Measurements from ENCODE around the gene TTC34.

The TTC34 gene

DNA sequence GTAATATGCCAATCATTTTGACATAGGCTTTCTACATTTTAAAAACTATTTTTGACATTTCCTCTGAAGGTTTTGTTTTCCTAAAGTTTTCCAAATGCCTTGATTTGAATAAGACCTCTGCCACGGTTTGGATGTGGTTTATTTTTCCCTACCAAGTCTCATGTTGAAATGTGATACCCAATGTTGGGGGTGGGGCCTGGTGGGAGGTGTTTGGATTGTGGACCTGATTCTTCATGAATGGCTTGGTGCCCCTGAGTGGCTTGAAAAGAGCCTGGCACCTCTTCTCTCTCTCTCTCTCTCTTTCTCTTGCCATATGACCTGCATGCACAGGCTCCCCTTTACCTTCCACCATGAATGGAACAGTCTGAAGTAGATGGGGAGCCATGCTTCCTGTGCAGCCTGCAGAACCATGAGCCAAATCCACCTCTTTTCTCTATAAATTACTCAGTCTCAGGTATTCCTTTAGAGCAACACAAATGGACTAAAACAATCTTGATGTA is 183.5 kb downstream of the TTC34 start:
- H2BK12ac ChIP-seq (ENCODE audit: low read length in 2 of 2) = no peak overlapping the region
- H3K4me2 ChIP-seq (ENCODE audit: low read length, poor library complexity, severe bottlenecking) = no peak overlapping the region
- no peaks in the 10 kb centered on the region for H3K36me3 ChIP-seq (ENCODE audit: control insufficient read depth in 1 of 2, insufficient read depth in 2 of 2, low read depth in 1 of 2, low read length in 2 of 2)
- H3K18ac ChIP-seq (ENCODE audit: low read depth in 1 of 2, low read length in 2 of 2) = no peak overlapping the region
- H3K4me3 ChIP-seq (ENCODE audit: insufficient read depth in 1 of 2, low read depth in 1 of 2, low read length in 2 of 2) = no peak overlapping the region
- no peaks in the 10 kb centered on the region for H3K4me1 ChIP-seq (ENCODE audit: control insufficient read depth, insufficient read depth, low read depth, low read length)
- no peaks in the 10 kb centered on the region for H3K79me1 ChIP-seq (replicated peaks; ENCODE audit: low read length, poor library complexity, severe bottlenecking)
- no peak for DNase-seq
- no peak overlapping the region for H2BK120ac ChIP-seq (ENCODE audit: low read depth, low read length)
- no peak overlapping the region for H2AFZ ChIP-seq (ENCODE audit: low read depth, low read length)
- H2AK5ac ChIP-seq (ENCODE audit: low read length, severe bottlenecking) = no peak overlapping the region
- no peak overlapping the region for H3K14ac ChIP-seq (ENCODE audit: low read length in 2 of 2)
- no peak overlapping the region for H3K9ac ChIP-seq (ENCODE audit: low read length)
- H3K4ac ChIP-seq (ENCODE audit: low read depth in 1 of 2, low read length in 2 of 2) = no peak overlapping the region
- H2BK5ac ChIP-seq (ENCODE audit: low read depth, low read length, poor library complexity, severe bottlenecking) = no peak overlapping the region
- WGBS = 91% methylated on average over 1 of the region's 1 CpG
- H3K9me3 ChIP-seq (ENCODE audit: control insufficient read depth, low read length) = peaks cover 10% of the 10 kb centered on the region
- H3K23ac ChIP-seq (ENCODE audit: low read length in 2 of 2) = no peak overlapping the region
- H4K8ac ChIP-seq (ENCODE audit: low read length) = no peak overlapping the region
- H3K27me3 ChIP-seq (ENCODE audit: control insufficient read depth in 1 of 2, insufficient read depth in 1 of 2, low read length in 2 of 2) = peaks cover 5 to 9% of the 10 kb centered on the region in 2 experiments
- H4K91ac ChIP-seq (ENCODE audit: low read length) = no peak overlapping the region
- no peak overlapping the region for H2BK15ac ChIP-seq (ENCODE audit: low read depth, poor library complexity, severe bottlenecking)
- H3K27ac ChIP-seq (ENCODE audit: low read length, poor library complexity, severe bottlenecking) = no peak overlapping the region

DNA sequence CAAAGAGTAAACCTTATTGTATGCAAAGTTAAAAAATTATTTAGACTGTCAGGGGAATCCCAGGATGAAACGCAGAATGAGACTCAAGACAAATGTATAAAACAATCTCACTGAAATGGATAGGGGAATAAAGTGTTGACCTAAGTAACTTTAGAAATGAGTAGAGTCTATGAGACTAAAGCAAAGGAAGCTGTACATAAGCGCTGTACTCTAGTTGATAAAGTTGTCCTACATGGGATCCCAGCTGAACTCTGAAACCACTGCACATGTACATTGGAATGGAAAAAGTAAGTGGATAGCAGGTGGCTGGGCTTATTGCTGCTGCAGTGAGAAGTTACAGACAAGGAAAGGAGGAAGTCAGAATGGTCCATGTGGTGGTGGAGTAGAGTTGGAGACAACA is 187.3 kb downstream of the TTC34 start:
- Histone ChIP-seq H2AFZ (ENCODE audit: low read depth, low read length) (no peak overlapping the region), H4K91ac (ENCODE audit: low read length) (no peak overlapping the region), H3K9ac (ENCODE audit: low read length) (no peak overlapping the region), H2AK5ac (ENCODE audit: low read length, severe bottlenecking) (no peak overlapping the region), H3K4me3 (ENCODE audit: insufficient read depth in 1 of 2, low read depth in 1 of 2, low read length in 2 of 2) (no peak overlapping the region), H2BK15ac (ENCODE audit: low read depth, poor library complexity, severe bottlenecking) (no peak overlapping the region), H3K4ac (ENCODE audit: low read depth in 1 of 2, low read length in 2 of 2) (no peak overlapping the region), H3K27ac (ENCODE audit: low read length, poor library complexity, severe bottlenecking) (no peak overlapping the region), H3K27me3 (ENCODE audit: control insufficient read depth in 1 of 2, insufficient read depth in 1 of 2, low read length in 2 of 2) (peaks cover 4 to 28% of the 10 kb centered on the region in 2 experiments), H3K4me2 (ENCODE audit: low read length, poor library complexity, severe bottlenecking) (no peak overlapping the region), H3K14ac (ENCODE audit: low read length in 2 of 2) (no peak overlapping the region), H3K4me1 (ENCODE audit: control insufficient read depth, insufficient read depth, low read depth, low read length) (peaks cover 3% of the 10 kb centered on the region), H3K79me1 (replicated peaks; ENCODE audit: low read length, poor library complexity, severe bottlenecking) (no peaks in the 10 kb centered on the region), H3K9me3 (ENCODE audit: control insufficient read depth, low read length) (peaks cover 6% of the 10 kb centered on the region), H3K23ac (ENCODE audit: low read length in 2 of 2) (no peak overlapping the region), H4K8ac (ENCODE audit: low read length) (no peak overlapping the region), H3K36me3 (ENCODE audit: control insufficient read depth in 1 of 2, insufficient read depth in 2 of 2, low read depth in 1 of 2, low read length in 2 of 2) (no peaks in the 10 kb centered on the region), H3K18ac (ENCODE audit: low read depth in 1 of 2, low read length in 2 of 2) (no peak overlapping the region), H2BK5ac (ENCODE audit: low read depth, low read length, poor library complexity, severe bottlenecking) (no peak overlapping the region), H2BK120ac (ENCODE audit: low read depth, low read length) (no peak overlapping the region), H2BK12ac (ENCODE audit: low read length in 2 of 2) (no peak overlapping the region)
- DNase-seq = no peak
- 92% methylated on average over 2 of the region's 2 CpGs for WGBS

DNA sequence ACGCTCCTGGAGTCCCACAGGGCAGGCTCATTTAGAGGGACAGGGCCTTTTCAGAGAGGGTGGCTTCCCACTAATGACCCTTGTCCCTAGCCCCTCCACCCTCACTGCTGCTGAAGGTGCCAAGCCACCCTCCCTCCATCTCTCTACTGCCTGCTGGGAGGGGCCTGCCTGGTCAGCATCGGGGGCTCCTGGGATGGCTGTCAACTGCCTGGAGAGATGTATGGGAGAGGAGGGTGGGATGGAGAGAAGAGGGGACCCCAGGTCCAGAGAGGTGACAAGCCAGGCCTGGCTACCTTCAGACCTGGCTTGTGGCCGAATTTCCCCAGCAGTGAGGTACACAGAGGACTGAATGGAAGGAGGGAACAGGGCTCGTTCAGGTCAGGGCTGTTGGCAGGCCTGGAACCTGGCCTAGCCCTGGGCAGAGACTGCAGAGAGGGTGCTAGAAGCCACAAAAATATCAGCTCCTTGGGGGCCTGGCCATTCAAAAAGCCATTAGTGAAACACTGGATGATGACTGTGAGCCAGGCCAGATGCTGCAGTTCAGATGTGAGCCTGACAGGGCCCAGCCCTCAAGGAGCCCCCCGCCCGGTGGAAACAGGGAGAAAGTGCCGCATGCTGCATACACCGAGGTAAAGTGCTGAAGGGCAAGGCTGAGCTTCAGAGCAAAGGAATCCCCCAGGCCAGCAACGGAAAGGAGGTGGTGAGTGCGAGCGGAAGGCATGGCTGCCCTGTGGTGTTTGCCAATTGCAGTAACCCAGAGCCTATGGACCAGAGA is 188.7 kb downstream of the TTC34 start:
- no peak overlapping the region for H4K8ac ChIP-seq (ENCODE audit: low read length)
- H3K27me3 ChIP-seq (ENCODE audit: control insufficient read depth in 1 of 2, insufficient read depth in 1 of 2, low read length in 2 of 2) = peaks cover 0 to 37% of the 10 kb centered on the region in 2 experiments
- no peak overlapping the region for H3K4ac ChIP-seq (ENCODE audit: low read depth in 1 of 2, low read length in 2 of 2)
- H2BK15ac ChIP-seq (ENCODE audit: low read depth, poor library complexity, severe bottlenecking) = no peak overlapping the region
- no peak overlapping the region for H3K4me3 ChIP-seq (ENCODE audit: insufficient read depth in 1 of 2, low read depth in 1 of 2, low read length in 2 of 2)
- H2AK5ac ChIP-seq (ENCODE audit: low read length, severe bottlenecking) = no peak overlapping the region
- 76% methylated on average over 11 of the region's 11 CpGs for WGBS
- no peak overlapping the region for H2BK120ac ChIP-seq (ENCODE audit: low read depth, low read length)
- H3K27ac ChIP-seq (ENCODE audit: low read length, poor library complexity, severe bottlenecking) = no peak overlapping the region
- no peak for DNase-seq
- peaks cover 3% of the 10 kb centered on the region for H3K4me1 ChIP-seq (ENCODE audit: control insufficient read depth, insufficient read depth, low read depth, low read length)
- no peak overlapping the region for H3K9ac ChIP-seq (ENCODE audit: low read length)
- H3K36me3 ChIP-seq (ENCODE audit: control insufficient read depth in 1 of 2, insufficient read depth in 2 of 2, low read depth in 1 of 2, low read length in 2 of 2) = no peaks in the 10 kb centered on the region
- H3K23ac ChIP-seq (ENCODE audit: low read length in 2 of 2) = no peak overlapping the region
- H3K9me3 ChIP-seq (ENCODE audit: control insufficient read depth, low read length) = peaks cover 6% of the 10 kb centered on the region
- no peak overlapping the region for H2BK5ac ChIP-seq (ENCODE audit: low read depth, low read length, poor library complexity, severe bottlenecking)
- H3K4me2 ChIP-seq (ENCODE audit: low read length, poor library complexity, severe bottlenecking) = no peak overlapping the region
- H4K91ac ChIP-seq (ENCODE audit: low read length) = no peak overlapping the region
- no peak overlapping the region for H2AFZ ChIP-seq (ENCODE audit: low read depth, low read length)
- H3K18ac ChIP-seq (ENCODE audit: low read depth in 1 of 2, low read length in 2 of 2) = no peak overlapping the region
- no peak overlapping the region for H3K14ac ChIP-seq (ENCODE audit: low read length in 2 of 2)
- H2BK12ac ChIP-seq (ENCODE audit: low read length in 2 of 2) = no peak overlapping the region
- no peaks in the 10 kb centered on the region for H3K79me1 ChIP-seq (replicated peaks; ENCODE audit: low read length, poor library complexity, severe bottlenecking)

DNA sequence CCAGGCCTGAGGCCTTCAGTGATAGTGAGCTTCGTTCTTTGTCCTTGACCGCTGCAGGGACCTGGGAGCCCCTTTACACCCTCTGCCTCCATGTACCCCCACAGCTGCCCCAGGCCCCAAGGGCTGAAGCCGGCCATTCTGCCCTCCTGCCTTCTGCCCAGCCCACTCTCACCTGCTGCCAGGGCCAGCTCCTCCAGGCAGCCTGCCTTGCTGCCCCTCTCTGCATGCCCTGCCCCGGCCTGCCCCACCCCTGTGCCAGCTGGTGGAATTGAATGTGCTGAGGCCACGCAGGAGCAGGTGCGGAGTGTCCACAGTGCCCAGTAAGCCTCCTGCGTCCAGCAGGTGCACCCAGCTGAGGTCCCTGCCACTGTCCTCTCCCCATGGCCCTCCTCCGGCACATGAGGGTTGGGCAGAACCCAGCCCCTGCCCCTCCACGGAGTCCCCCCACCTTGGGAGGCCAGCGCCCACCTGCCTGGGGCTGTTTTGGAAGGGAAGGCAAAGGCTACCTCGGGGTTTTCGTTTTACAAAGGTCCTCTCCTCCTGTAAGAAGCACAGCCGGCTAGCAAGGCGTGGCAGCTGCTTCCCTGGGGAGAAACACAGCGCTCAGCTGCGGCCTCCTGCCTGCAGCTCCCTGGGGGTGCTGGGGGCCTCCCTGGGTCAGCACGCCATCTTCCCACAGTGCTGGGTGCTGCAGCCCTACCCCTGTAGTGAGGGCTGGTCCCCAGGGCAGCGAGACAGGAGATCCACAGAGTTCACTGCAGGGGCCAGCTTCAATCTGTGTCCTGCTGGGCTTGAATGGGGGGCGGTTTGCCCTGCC is 189.7 kb downstream of the TTC34 start:
- no peak for DNase-seq
- Histone ChIP-seq H3K14ac (ENCODE audit: low read length in 2 of 2) (no peak overlapping the region), H3K4me2 (ENCODE audit: low read length, poor library complexity, severe bottlenecking) (no peak overlapping the region), H4K91ac (ENCODE audit: low read length) (no peak overlapping the region), H2AFZ (ENCODE audit: low read depth, low read length) (no peak overlapping the region), H2BK12ac (ENCODE audit: low read length in 2 of 2) (no peak overlapping the region), H3K4me3 (ENCODE audit: insufficient read depth in 1 of 2, low read depth in 1 of 2, low read length in 2 of 2) (no peak overlapping the region), H3K4me1 (ENCODE audit: control insufficient read depth, insufficient read depth, low read depth, low read length) (peaks cover 6% of the 10 kb centered on the region), H3K23ac (ENCODE audit: low read length in 2 of 2) (no peak overlapping the region), H3K36me3 (ENCODE audit: control insufficient read depth in 1 of 2, insufficient read depth in 2 of 2, low read depth in 1 of 2, low read length in 2 of 2) (no peaks in the 10 kb centered on the region), H2BK5ac (ENCODE audit: low read depth, low read length, poor library complexity, severe bottlenecking) (no peak overlapping the region), H3K79me1 (replicated peaks; ENCODE audit: low read length, poor library complexity, severe bottlenecking) (no peaks in the 10 kb centered on the region), H3K18ac (ENCODE audit: low read depth in 1 of 2, low read length in 2 of 2) (no peak overlapping the region), H3K9me3 (ENCODE audit: control insufficient read depth, low read length) (peaks cover 6% of the 10 kb centered on the region), H2AK5ac (ENCODE audit: low read length, severe bottlenecking) (no peak overlapping the region), H2BK15ac (ENCODE audit: low read depth, poor library complexity, severe bottlenecking) (no peak overlapping the region), H2BK120ac (ENCODE audit: low read depth, low read length) (no peak overlapping the region), H3K4ac (ENCODE audit: low read depth in 1 of 2, low read length in 2 of 2) (no peak overlapping the region), H3K27me3 (ENCODE audit: control insufficient read depth in 1 of 2, insufficient read depth in 1 of 2, low read length in 2 of 2) (peaks cover 0 to 44% of the 10 kb centered on the region in 2 experiments), H3K9ac (ENCODE audit: low read length) (no peak overlapping the region), H3K27ac (ENCODE audit: low read length, poor library complexity, severe bottlenecking) (no peak overlapping the region), H4K8ac (ENCODE audit: low read length) (no peak overlapping the region)
- WGBS = 79% methylated on average over 19 of the region's 19 CpGs

All from mesenchymal stem cell (in vitro differentiated cells and primary cell).